Keratinocyte (primary cell): Measurements from ENCODE around the gene ARFGAP3.

Experiments
- CTCF ChIP-seq, 3 experiments: IDR thresholded peaks in 1 of 3; conservative IDR thresholded peaks in 1 of 3; optimal IDR thresholded peaks in 1 of 3; 2 replicates in 2 of 3; 3 replicates in 1 of 3; pipeline versions ENCODE3 to v1.5.1; 2011; ENCODE audit warnings: low read length in 3 of 3, mild to moderate bottlenecking in 3 of 3, moderate library complexity in 2 of 3, control low read depth in 1 of 3, inconsistent platforms in 1 of 3; ENCODE audit not compliant: insufficient read depth in 2 of 3; ENCODE audit errors: extremely low read depth in 1 of 3
- EZH2 ChIP-seq: IDR thresholded peaks from one replicate; pipeline ENCODE4 v1.6.1; 2012; ENCODE audit warnings: inconsistent platforms, mild to moderate bottlenecking, low read length, moderate library complexity

GRCh38 chr22:42814616-42815015 is 42.5 kb downstream of the ARFGAP3 start:
- TF ChIP-seq CTCF (optimal IDR thresholded peaks at IDR 0.05 in 1 of 3, IDR thresholded peaks at IDR 0.05 in 1 of 3, conservative IDR thresholded peaks at IDR 0.05 in 1 of 3; ENCODE audit: extremely low read depth in 1 of 3, insufficient read depth in 2 of 3, low read length in 3 of 3) (no peak), EZH2 (no peak)
